H1 (cell line): ENCODE data around the gene ANK2. TPM values are rescaled to one million over a fixed set of nuclear protein-coding genes. Genes with fewer than 3 reads are reported as not detected.
A peak's percentile ranks its signal among the peaks of the same experiment; 100 is the strongest.

Experiments
- CTCF ChIA-PET: fragments of 300-600 bp; sonication (Branson Sonifier 250); formaldehyde crosslinking; loops from one replicate; lab custom pipeline; 2021; ENCODE audit not compliant: partially characterized antibody; lab: Charles Lee
- POLR2A ChIA-PET: fragments of 300-600 bp; sonication (Branson Sonifier 250); formaldehyde crosslinking; loops from one replicate; lab custom pipeline; 2021; ENCODE audit warnings: inconsistent platforms; ENCODE audit not compliant: partially characterized antibody; lab: Charles Lee
- DNase-seq, 2 experiments: peaks; one replicate each; pipeline versions ENCODE4 v3.0.0 to v3.0.0-alpha.2; 2010 to 2022; ENCODE audit warnings: low spot score in 2 of 2, low read depth in 1 of 2, mixed read lengths in 1 of 2
- FAIRE-seq: peaks from 2 replicates; lab custom pipeline; 2011; peaks lifted over from hg19 to GRCh38; lab: Jason Lieb, UNC
- H2AFZ ChIP-seq: 2 replicates; pipeline ENCODE4 v1.8.1; 2012; ENCODE audit warnings: low read length, inconsistent platforms
- H2AK5ac ChIP-seq: 2 replicates; pipeline ENCODE4 v1.6.1; 2013; ENCODE audit warnings: low read depth, low read length
- H2BK120ac ChIP-seq: replicated peaks from 2 replicates; pipeline ENCODE3; 2013; ENCODE audit warnings: low read depth, low read length, inconsistent platforms
- H2BK12ac ChIP-seq: 2 replicates; pipeline ENCODE4 v1.6.1; 2013; ENCODE audit warnings: low read depth, low read length
- H2BK15ac ChIP-seq: 2 replicates; pipeline ENCODE4 v1.6.1; 2013; ENCODE audit warnings: low read length
- H2BK20ac ChIP-seq: 2 replicates; pipeline ENCODE4 v1.6.1; 2013; ENCODE audit warnings: low read length
- H2BK5ac ChIP-seq: 2 replicates; pipeline ENCODE4 v1.6.1; 2013; ENCODE audit warnings: low read depth, low read length
- H3K14ac ChIP-seq: 2 replicates; pipeline ENCODE4 v1.6.1; 2013; ENCODE audit warnings: inconsistent platforms; ENCODE audit not compliant: insufficient read length
- H3K18ac ChIP-seq: 2 replicates; pipeline ENCODE4 v1.6.1; 2013; ENCODE audit warnings: low read length; ENCODE audit errors: extremely low read depth
- H3K23ac ChIP-seq: 2 replicates; pipeline ENCODE4 v1.6.1; 2013; ENCODE audit warnings: inconsistent platforms; ENCODE audit not compliant: insufficient read length
- H3K23me2 ChIP-seq: 2 replicates; pipeline ENCODE4 v1.6.1; 2013; ENCODE audit warnings: low read depth, low read length
- H3K27ac ChIP-seq: 2 replicates; pipeline ENCODE4 v1.6.1; 2011; ENCODE audit warnings: low read depth, low read length, inconsistent platforms
- H3K27me3 ChIP-seq, 4 experiments: replicated peaks in 1 of 4; 1 replicate in 1 of 4; 2 replicates in 3 of 4; pipeline versions ENCODE4 v1.6.1 to v1.8.1; 2011 to 2013; ENCODE audit warnings: low read length in 3 of 4, mild to moderate bottlenecking in 3 of 4, inconsistent platforms in 2 of 4, mixed read lengths in 2 of 4, moderate library complexity in 1 of 4; ENCODE audit not compliant: control insufficient read depth in 3 of 4, insufficient read depth in 3 of 4; ENCODE audit errors: extremely low read depth in 1 of 4
- H3K36me3 ChIP-seq, 4 experiments: 2 replicates each; pipeline versions ENCODE4 v1.6.1 to v1.8.1; 2011 to 2013; ENCODE audit warnings: mild to moderate bottlenecking in 4 of 4, low read length in 3 of 4, moderate library complexity in 2 of 4, control low read depth in 1 of 4, inconsistent platforms in 1 of 4; ENCODE audit not compliant: insufficient read depth in 4 of 4, control insufficient read depth in 2 of 4
- H3K4ac ChIP-seq: replicated peaks from 2 replicates; pipeline ENCODE3; 2013; ENCODE audit warnings: low read length, low read depth, mixed read lengths, inconsistent platforms; ENCODE audit not compliant: insufficient read length
- H3K4me1 ChIP-seq, 4 experiments: replicated peaks in 1 of 4; 1 replicate in 1 of 4; 2 replicates in 3 of 4; pipeline versions ENCODE4 v1.6.1 to v1.8.1; 2011 to 2013; ENCODE audit warnings: low read length in 3 of 4, inconsistent platforms in 2 of 4, mixed read lengths in 1 of 4; ENCODE audit not compliant: insufficient read depth in 4 of 4, control insufficient read depth in 3 of 4
- H3K4me2 ChIP-seq, 2 experiments: 2 replicates each; pipeline versions ENCODE4 v1.6.1 to v1.8.1; 2011 to 2013; ENCODE audit warnings: low read depth in 2 of 2, low read length in 2 of 2, control low read depth in 1 of 2, inconsistent platforms in 1 of 2, mild to moderate bottlenecking in 1 of 2; ENCODE audit not compliant: insufficient read depth in 1 of 2
- H3K4me3 ChIP-seq, 4 experiments: fragments of 200-600, 300-600 bp in 1 of 4; sonication (generic), shearing (Covaris generic), sonication (Bioruptor Twin) in 1 of 4; 2 replicates each; pipeline versions ENCODE4 v1.5.1 to v1.8.1; 2011 to 2016; ENCODE audit warnings: low read length in 4 of 4, low read depth in 3 of 4, control low read depth in 2 of 4, inconsistent platforms in 2 of 4, mild to moderate bottlenecking in 2 of 4, mixed read lengths in 1 of 4, moderate library complexity in 1 of 4; ENCODE audit not compliant: insufficient read depth in 2 of 4; ENCODE audit errors: extremely low read depth in 1 of 4
- H3K56ac ChIP-seq: replicated peaks from 2 replicates; pipeline ENCODE3; 2013; ENCODE audit warnings: low read depth, mild to moderate bottlenecking, mixed read lengths, low read length, inconsistent platforms; ENCODE audit not compliant: insufficient read length
- H3K79me1 ChIP-seq: 2 replicates; pipeline ENCODE4 v1.6.1; 2013; ENCODE audit warnings: low read depth, low read length, control low read depth
- H3K79me2 ChIP-seq, 2 experiments: 2 replicates each; pipeline versions ENCODE4 v1.6.1 to v1.8.1; 2012 to 2013; ENCODE audit warnings: low read length in 2 of 2, mild to moderate bottlenecking in 2 of 2, inconsistent platforms in 1 of 2; ENCODE audit not compliant: insufficient read depth in 2 of 2, control insufficient read depth in 1 of 2
- H3K9ac ChIP-seq, 4 experiments: replicated peaks in 1 of 4; 1 replicate in 1 of 4; 2 replicates in 3 of 4; pipeline versions ENCODE4 v1.6.1 to v1.8.1; 2011 to 2013; ENCODE audit warnings: low read depth in 3 of 4, low read length in 3 of 4, control low read depth in 2 of 4, mild to moderate bottlenecking in 2 of 4, moderate library complexity in 2 of 4, inconsistent platforms in 1 of 4; ENCODE audit errors: extremely low read depth in 1 of 4
- H3K9me3 ChIP-seq, 2 experiments: 2 replicates each; pipeline versions ENCODE4 v1.6.1 to v1.8.1; 2012 to 2013; ENCODE audit warnings: mild to moderate bottlenecking in 2 of 2, moderate library complexity in 2 of 2, control low read depth in 1 of 2, inconsistent platforms in 1 of 2, low read depth in 1 of 2, low read length in 1 of 2, mixed read lengths in 1 of 2; ENCODE audit not compliant: insufficient read depth in 2 of 2
- H4K20me1 ChIP-seq, 2 experiments: replicated peaks in 1 of 2; 2 replicates each; pipeline versions ENCODE3 to v1.8.1; 2011 to 2013; ENCODE audit warnings: inconsistent platforms in 2 of 2, low read length in 2 of 2, mild to moderate bottlenecking in 1 of 2; ENCODE audit not compliant: insufficient read depth in 2 of 2, control insufficient read depth in 1 of 2
- H4K5ac ChIP-seq: 2 replicates; pipeline ENCODE4 v1.6.1; 2013; ENCODE audit warnings: low read length, low read depth, mixed read lengths, inconsistent platforms; ENCODE audit not compliant: insufficient read length
- H4K8ac ChIP-seq: 2 replicates; pipeline ENCODE4 v1.8.0; 2013; ENCODE audit warnings: mild to moderate bottlenecking, moderate library complexity, low read length, inconsistent platforms; ENCODE audit not compliant: insufficient read depth; ENCODE audit errors: extremely low read depth
- H4K91ac ChIP-seq: replicated peaks from 2 replicates; pipeline ENCODE3; 2013; ENCODE audit warnings: low read length, mixed read lengths, inconsistent platforms; ENCODE audit not compliant: insufficient read length
- BRCA1 ChIP-seq: IDR thresholded peaks from 2 replicates; pipeline ENCODE4 v1.6.1; 2012; ENCODE audit warnings: low read depth, low read length, improper control_type of control experiment
- CHD2 ChIP-seq: IDR thresholded peaks from 2 replicates; pipeline ENCODE4 v1.6.1; 2012; ENCODE audit warnings: low read length, improper control_type of control experiment
- CREB1 ChIP-seq: IDR thresholded peaks from 2 replicates; pipeline ENCODE4 v1.6.1; 2012; ENCODE audit warnings: inconsistent platforms
- HDAC6 ChIP-seq: IDR thresholded peaks from one replicate; pipeline ENCODE4 v1.7.1; 2012; ENCODE audit warnings: low read depth, mild to moderate bottlenecking, inconsistent platforms, low read length, moderate library complexity
- PHF8 ChIP-seq: fragments of 200-600 bp; sonication (generic); conservative IDR thresholded peaks from 2 replicates; pipeline ENCODE4 v1.7.1; 2012; ENCODE audit warnings: low read depth, mild to moderate bottlenecking, inconsistent platforms, low read length, moderate library complexity
- RNF2 ChIP-seq: fragments of 200-900, 300-1000 bp; sonication (generic); IDR thresholded peaks from 2 replicates; pipeline ENCODE4 v1.7.1; 2016; ENCODE audit warnings: borderline replicate concordance, low read depth, mild to moderate bottlenecking, antibody characterized with exemption, low read length; ENCODE audit not compliant: poor library complexity, severe bottlenecking; ENCODE audit errors: missing control alignments
- SIRT6 ChIP-seq: IDR thresholded peaks from one replicate; pipeline ENCODE4 v1.7.1; 2012; ENCODE audit warnings: low read length, inconsistent platforms
- SP4 ChIP-seq: IDR thresholded peaks from 2 replicates; pipeline ENCODE4 v1.6.1; 2012; ENCODE audit warnings: low read length, inconsistent platforms
- SRF ChIP-seq: IDR thresholded peaks from 2 replicates; pipeline ENCODE4 v1.6.1; 2011; ENCODE audit warnings: mild to moderate bottlenecking, low read depth, low read length, moderate library complexity
- USF2 ChIP-seq: IDR thresholded peaks from 2 replicates; pipeline ENCODE4 v1.6.1; 2011; ENCODE audit warnings: low read length, improper control_type of control experiment
- WGBS, 2 experiments: shearing (Covaris generic) in 1 of 2; methylation state at CpG; one replicate each; pipeline versions ENCODE4 v1.1.6 to v1.1.7; 2013 to 2015; ENCODE audit warnings: low lambda C conversion rate in 2 of 2, mixed read lengths in 2 of 2, inconsistent platforms in 1 of 2, low coverage in 1 of 2, missing lambda C conversion rate in 1 of 2; ENCODE audit not compliant: insufficient replicate concordance in 2 of 2, insufficient coverage in 1 of 2, insufficient read length in 1 of 2; ENCODE audit errors: extremely low coverage in 1 of 2, missing lambda C conversion rate in 1 of 2; 5-methylcytosine and 5-hydroxymethylcytosine counted together
- polyA plus RNA-seq, 7 experiments: library from polyadenylated mRNA; depleted of rRNA in 3 of 7; stranded (reverse) in 5 of 7; unstranded in 2 of 7; fragments of >200 nt in 5 of 7; fragments of 200-250 nt in 2 of 7; gene quantifications; 1 replicate in 5 of 7; 2 replicates in 1 of 7; 4 replicates in 1 of 7; pipeline versions ENCODE4 v1.2.1 to v1.2.3, GENCODE V29; 2011 to 2013; ENCODE audit warnings: missing spikeins in 2 of 7, mixed read lengths in 2 of 7
- total RNA-seq: library from RNA; stranded (reverse); fragmentation: NEBNext Ultra II Directional; extraction: Animal tissue kit (Norgen Biotek cat#: 25700); gene quantifications from 2 replicates; pipeline ENCODE4 v1.2.1, GENCODE V29; 2021
- TF ChIP-seq, protein P1 (sequence below): IDR thresholded peaks from 2 replicates; pipeline ENCODE4 v1.6.1; 2012; ENCODE audit warnings: low read length, inconsistent platforms
- TF ChIP-seq, protein P2 (sequence below): IDR thresholded peaks from 2 replicates; pipeline ENCODE4 v1.6.1; 2012; ENCODE audit warnings: inconsistent platforms

The ANK2 gene
- total and polyA plus RNA-seq, 2 of the 8 experiments (the other 6 are each of a cell fraction or from before 2014, with no cell fraction given): 14.2 to 35.1 TPM

DNA sequence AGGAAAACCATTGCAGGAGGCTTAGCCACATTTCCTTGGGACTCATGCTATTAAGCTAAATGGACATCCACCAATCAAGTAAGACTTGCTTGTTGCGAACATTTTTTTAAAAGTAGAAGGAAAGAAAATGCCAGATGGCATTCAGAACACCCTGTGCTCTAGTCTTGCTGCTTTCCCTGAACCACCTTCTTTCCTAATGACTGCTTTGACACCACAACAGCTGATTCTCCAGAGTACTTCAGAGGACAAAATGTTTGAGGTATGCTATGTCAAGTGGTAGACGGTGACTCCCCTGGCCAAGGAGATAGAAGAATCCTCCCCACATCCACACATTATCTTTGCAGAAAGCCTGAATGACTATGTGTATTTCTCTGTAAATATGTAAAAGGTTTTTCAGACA, 65.4 kb downstream of the ANK2 start:
- H3K4me1 ChIP-seq: peaks cover 0 to 15% (median 6%) of the 10 kb centered on the region in 4 experiments
- no peak overlapping the region for H3K4me3 ChIP-seq
- H3K79me2 ChIP-seq: no peaks in the 10 kb centered on the region
- no peak overlapping the region for H3K18ac ChIP-seq
- no peak overlapping the region for H3K14ac ChIP-seq
- H2BK20ac ChIP-seq: no peak overlapping the region
- no peak overlapping the region for H3K27ac ChIP-seq
- CTCF ChIA-PET: interaction anchor here (0.9 to 8.1 kb wide), 2 partner anchors 10 to 38 kb away, joined by 3 to 48 read pairs; no protein-coding TSS in a partner anchor
- H4K91ac ChIP-seq: no peak overlapping the region
- H3K9ac ChIP-seq: no peak overlapping the region
- H3K27me3 ChIP-seq: no peaks in the 10 kb centered on the region
- H2BK120ac ChIP-seq: no peak overlapping the region
- H3K4me2 ChIP-seq: no peak overlapping the region
- H3K36me3 ChIP-seq: no peaks in the 10 kb centered on the region
- POLR2A ChIA-PET: no interaction called here
- H4K5ac ChIP-seq: no peak overlapping the region
- H2AFZ ChIP-seq: no peak overlapping the region
- no peak overlapping the region for H2BK15ac ChIP-seq
- H3K4ac ChIP-seq: no peak overlapping the region
- H3K56ac ChIP-seq: no peak overlapping the region
- no peak for DNase-seq
- H3K23me2 ChIP-seq: no peaks in the 10 kb centered on the region
- H3K9me3 ChIP-seq: no peaks in the 10 kb centered on the region
- FAIRE-seq: peak; percentile 13
- H4K8ac ChIP-seq: no peak overlapping the region
- no peaks in the 10 kb centered on the region for H4K20me1 ChIP-seq
- no peak overlapping the region for H2AK5ac ChIP-seq
- no peaks in the 10 kb centered on the region for H3K79me1 ChIP-seq
- H2BK5ac ChIP-seq: no peak overlapping the region
- 96% methylated on average over 2 of the region's 2 CpGs; no CpG with 5 or more reads in 1 of the 2 experiments for WGBS, 2 experiments
- no peak overlapping the region for H3K23ac ChIP-seq
- H2BK12ac ChIP-seq: no peak overlapping the region
- TF ChIP-seq PHF8 (no peak), CHD2 (no peak), BRCA1 (no peak), HDAC6 (no peak), RNF2 (no peak), SP4 (no peak), CREB1 (no peak), SIRT6 (no peak), USF2 (no peak), SRF (no peak)
- TF ChIP-seq, protein P1, sequence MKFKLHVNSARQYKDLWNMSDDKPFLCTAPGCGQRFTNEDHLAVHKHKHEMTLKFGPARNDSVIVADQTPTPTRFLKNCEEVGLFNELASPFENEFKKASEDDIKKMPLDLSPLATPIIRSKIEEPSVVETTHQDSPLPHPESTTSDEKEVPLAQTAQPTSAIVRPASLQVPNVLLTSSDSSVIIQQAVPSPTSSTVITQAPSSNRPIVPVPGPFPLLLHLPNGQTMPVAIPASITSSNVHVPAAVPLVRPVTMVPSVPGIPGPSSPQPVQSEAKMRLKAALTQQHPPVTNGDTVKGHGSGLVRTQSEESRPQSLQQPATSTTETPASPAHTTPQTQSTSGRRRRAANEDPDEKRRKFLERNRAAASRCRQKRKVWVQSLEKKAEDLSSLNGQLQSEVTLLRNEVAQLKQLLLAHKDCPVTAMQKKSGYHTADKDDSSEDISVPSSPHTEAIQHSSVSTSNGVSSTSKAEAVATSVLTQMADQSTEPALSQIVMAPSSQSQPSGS: no peak
- TF ChIP-seq, protein P2, sequence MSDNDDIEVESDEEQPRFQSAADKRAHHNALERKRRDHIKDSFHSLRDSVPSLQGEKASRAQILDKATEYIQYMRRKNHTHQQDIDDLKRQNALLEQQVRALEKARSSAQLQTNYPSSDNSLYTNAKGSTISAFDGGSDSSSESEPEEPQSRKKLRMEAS: no peak
